Memory B cell (primary cell): ENCODE measurements around the gene TTLL10.

ENCODE experiments used
- ATAC-seq: fragments of 150-1000 bp; cut with Tn5 transposase; 2 replicates; pipeline ENCODE4 v1.10.0; 2021; ENCODE audit warnings: low read depth, mild to moderate bottlenecking, moderate library complexity
- DNase-seq, 2 donors: peaks; one replicate each; pipeline ENCODE4 v3.0.0; 2022; ENCODE audit warnings: low spot score in 2 of 2
- H3K27ac Mint-ChIP-seq: one replicate; pipeline ENCODE4 v1.8.0; 2022; ENCODE audit warnings: mild to moderate bottlenecking, moderate library complexity, mixed read lengths
- H3K27me3 Mint-ChIP-seq: one replicate; pipeline ENCODE4 v1.8.0; 2022; ENCODE audit warnings: mixed read lengths
- H3K36me3 Mint-ChIP-seq: one replicate; pipeline ENCODE4 v1.8.0; 2022; ENCODE audit warnings: mild to moderate bottlenecking, mixed read lengths
- H3K4me1 Mint-ChIP-seq: one replicate; pipeline ENCODE4 v1.8.0; 2022; ENCODE audit warnings: mixed read lengths
- H3K4me3 Mint-ChIP-seq: one replicate; pipeline ENCODE4 v1.8.0; 2022; ENCODE audit warnings: mild to moderate bottlenecking, moderate library complexity, mixed read lengths
- H3K9me3 Mint-ChIP-seq: one replicate; pipeline ENCODE4 v1.8.0; 2022; ENCODE audit warnings: mixed read lengths

Gene TTLL10

DNA sequence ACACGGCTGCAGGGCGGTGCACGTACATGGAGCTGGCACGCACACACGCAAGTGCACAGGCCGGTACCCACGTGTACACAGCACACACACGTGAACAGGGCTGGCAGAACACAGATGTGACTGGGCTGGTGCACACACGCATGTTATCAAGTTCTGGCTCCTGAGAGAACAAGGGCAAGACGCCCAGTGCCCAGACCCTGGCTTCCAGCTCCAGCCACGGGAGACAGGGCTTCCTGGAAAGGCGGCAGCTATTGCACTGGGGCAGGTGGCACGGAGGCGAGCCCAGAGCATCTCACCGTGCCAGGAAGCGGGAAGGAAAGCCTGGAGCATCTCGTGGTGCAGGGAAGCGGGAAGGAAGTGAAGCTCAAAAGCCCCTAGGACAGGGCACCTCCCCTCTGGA is 52.2 kb downstream of the TTLL10 start:
- Mint-ChIP-seq H3K27ac (no peak overlapping the region), H3K4me3 (no peak overlapping the region), H3K4me1 (peaks cover 17% of the 10 kb centered on the region), H3K36me3 (peaks cover 30% of the 10 kb centered on the region), H3K9me3 (no peaks in the 10 kb centered on the region), H3K27me3 (no peaks in the 10 kb centered on the region)
- ATAC-seq, result no peak
- DNase-seq, result no peak

DNA sequence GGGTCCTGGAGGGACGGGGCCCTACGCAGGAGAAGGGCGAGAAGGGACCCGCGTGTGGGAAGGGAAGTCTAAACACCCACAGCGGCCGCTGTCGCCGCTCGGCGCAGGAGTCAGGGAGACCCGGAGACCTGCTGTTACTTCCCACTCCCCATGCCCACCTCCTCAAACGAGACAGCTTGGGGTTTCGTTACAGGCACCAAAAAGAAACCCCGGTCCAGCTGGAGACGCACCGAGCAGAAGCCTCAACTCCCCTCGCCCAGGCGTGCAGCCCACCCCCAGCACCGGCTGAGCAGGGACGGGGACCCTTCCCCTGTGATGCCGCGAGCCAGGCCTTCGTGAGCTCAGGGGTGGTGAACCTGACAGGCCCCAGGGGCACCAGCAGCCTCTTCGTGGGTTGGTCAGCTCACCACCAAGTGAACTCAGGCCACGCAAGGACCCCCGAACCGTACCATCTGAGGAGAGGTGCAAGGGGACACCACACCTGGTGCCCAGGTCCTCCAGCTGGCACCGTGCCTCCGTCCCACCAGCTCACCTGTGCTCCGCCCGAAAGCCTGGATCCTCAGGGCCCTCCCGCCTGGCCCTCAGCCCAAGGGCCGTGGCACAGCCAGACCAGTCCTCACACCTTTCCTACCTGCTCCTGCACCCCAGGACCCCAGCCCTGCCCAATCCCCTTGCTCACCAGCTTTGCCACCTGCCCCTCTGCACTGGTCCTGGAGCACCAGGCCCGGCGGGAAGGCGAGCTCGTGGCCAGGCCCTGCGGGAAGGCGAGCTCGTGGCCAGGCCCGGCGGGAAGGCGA is 53.1 kb downstream of the TTLL10 start:
- DNase-seq, result no peak
- H3K9me3 Mint-ChIP-seq, result no peaks in the 10 kb centered on the region
- no peak overlapping the region for H3K27ac Mint-ChIP-seq
- H3K36me3 Mint-ChIP-seq, result peaks cover 27% of the 10 kb centered on the region
- H3K4me1 Mint-ChIP-seq, result peaks cover 17% of the 10 kb centered on the region
- no peaks in the 10 kb centered on the region for H3K27me3 Mint-ChIP-seq
- no peak for ATAC-seq
- H3K4me3 Mint-ChIP-seq, result no peak overlapping the region

GRCh38 chr1:1227386-1227785 is 53.7 kb downstream of the TTLL10 start:
- no peak overlapping the region for H3K4me3 Mint-ChIP-seq
- DNase-seq (no peak), ATAC-seq (no peak)
- peaks cover 17% of the 10 kb centered on the region for H3K4me1 Mint-ChIP-seq
- H3K27me3 Mint-ChIP-seq, result no peaks in the 10 kb centered on the region
- no peak overlapping the region for H3K27ac Mint-ChIP-seq
- no peaks in the 10 kb centered on the region for H3K9me3 Mint-ChIP-seq
- peaks cover 27% of the 10 kb centered on the region for H3K36me3 Mint-ChIP-seq

DNA sequence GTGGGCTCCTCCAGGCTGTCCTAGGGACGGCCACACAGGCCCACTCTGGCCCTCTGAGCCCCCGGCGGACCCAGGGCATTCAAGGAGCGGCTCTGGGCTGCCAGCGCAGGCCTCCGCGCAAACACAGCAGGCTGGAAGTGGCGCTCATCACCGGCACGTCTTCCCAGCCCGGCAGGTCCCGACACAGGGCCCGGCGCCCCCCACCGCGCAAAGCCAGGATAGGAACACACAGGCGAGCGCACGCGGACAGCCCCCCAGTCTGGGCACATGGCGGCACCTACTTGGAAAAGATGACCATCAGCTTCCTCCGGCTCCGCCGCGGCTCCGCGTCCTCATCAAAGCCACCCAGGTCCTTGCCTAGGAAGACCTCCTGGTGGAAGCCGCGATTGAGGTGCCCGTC is 54.5 kb downstream of the TTLL10 start:
- ATAC-seq (no peak), DNase-seq (no peak)
- Mint-ChIP-seq H3K27ac (no peak overlapping the region), H3K4me3 (no peak overlapping the region), H3K36me3 (peaks cover 21% of the 10 kb centered on the region), H3K27me3 (no peaks in the 10 kb centered on the region), H3K9me3 (no peaks in the 10 kb centered on the region), H3K4me1 (peaks cover 17% of the 10 kb centered on the region)

- Mint-ChIP-seq H3K9me3 (no peaks in the 10 kb centered on the region), H3K4me3 (no peak overlapping the region), H3K4me1 (peaks cover 19% of the 10 kb centered on the region), H3K27me3 (no peaks in the 10 kb centered on the region), H3K36me3 (peaks cover 17% of the 10 kb centered on the region), H3K27ac (peak overlapping the region; percentile 41)
- ATAC-seq (no peak), DNase-seq (no peak)
These were observed 55.1 kb downstream of the TTLL10 start for GRCh38 chr1:1228596-1229321.

GRCh38 chr1:1229770-1230169 is 56.1 kb downstream of the TTLL10 start:
- Mint-ChIP-seq H3K27ac (no peak overlapping the region), H3K9me3 (no peaks in the 10 kb centered on the region), H3K27me3 (no peaks in the 10 kb centered on the region), H3K4me1 (peaks cover 26% of the 10 kb centered on the region), H3K4me3 (peak overlapping the region; percentile 57), H3K36me3 (peaks cover 13% of the 10 kb centered on the region)
- DNase-seq, result no peak
- no peak for ATAC-seq

GRCh38 chr1:1230656-1231399 is 57.1 kb downstream of the TTLL10 start:
- DNase-seq, result no peak
- no peak for ATAC-seq
- Mint-ChIP-seq H3K4me3 (peak overlapping the region; percentile 90), H3K9me3 (no peaks in the 10 kb centered on the region), H3K36me3 (peaks cover 7% of the 10 kb centered on the region), H3K27ac (peak overlapping the region; percentile 81), H3K4me1 (peaks cover 23% of the 10 kb centered on the region), H3K27me3 (no peaks in the 10 kb centered on the region)

DNA sequence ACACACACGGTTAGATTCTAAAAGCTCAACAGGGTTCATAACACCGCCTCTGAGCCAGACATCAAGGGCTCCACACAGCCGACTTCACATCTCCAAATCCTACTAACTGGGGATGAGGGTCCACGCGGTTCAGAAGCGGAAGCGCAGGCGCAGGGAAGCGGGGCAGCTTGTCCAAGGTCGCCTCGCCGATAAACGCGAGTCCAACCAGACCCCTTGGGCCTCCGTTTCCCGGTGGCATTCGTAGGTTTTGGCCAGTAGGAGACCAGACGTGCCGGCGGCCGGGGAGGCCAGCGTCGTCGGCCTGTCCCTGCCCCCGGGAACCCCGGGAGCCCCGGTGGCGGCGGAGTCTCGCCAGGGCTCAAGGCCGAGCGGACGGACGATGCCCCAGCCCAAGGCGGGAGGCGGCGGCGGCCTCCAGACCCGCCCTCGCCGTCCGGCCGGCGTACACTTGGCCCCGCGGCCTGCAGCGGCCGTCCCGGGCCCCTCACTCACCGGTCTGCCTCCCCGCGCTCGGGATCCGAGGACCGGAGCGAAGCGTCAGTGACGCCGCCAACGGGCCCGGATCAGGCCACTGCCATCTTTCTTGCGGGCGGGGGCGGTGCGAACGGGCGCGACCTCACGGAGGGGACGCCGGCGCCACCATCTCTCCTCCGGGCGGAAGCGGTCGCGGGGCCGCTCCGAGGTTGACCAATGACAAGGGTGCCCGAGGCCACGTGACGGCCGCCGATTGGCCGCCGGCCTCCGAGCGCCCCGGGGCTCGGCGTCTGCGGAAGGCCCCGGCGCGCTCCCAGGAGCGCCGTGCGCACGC is 57.9 kb downstream of the TTLL10 start, which contains the start of gene SDF4:
TSS of gene SDF4 (minus strand) at position 602 of the 808 bp plus-strand sequence. CDS start 3,229 bp downstream, outside the sequence.
- Mint-ChIP-seq H3K9me3 (no peaks in the 10 kb centered on the region), H3K4me3 (peak within 1 kb of the TSS; percentile 90), H3K36me3 (peaks cover 5% of the 10 kb centered on the region), H3K4me1 (peaks cover 21% of the 10 kb centered on the region), H3K27me3 (no peaks in the 10 kb centered on the region), H3K27ac (peak within 1 kb of the TSS; percentile 81)
- ATAC-seq, result peak; percentile 95
- DNase-seq, result peak; percentile 93 to 94

DNA sequence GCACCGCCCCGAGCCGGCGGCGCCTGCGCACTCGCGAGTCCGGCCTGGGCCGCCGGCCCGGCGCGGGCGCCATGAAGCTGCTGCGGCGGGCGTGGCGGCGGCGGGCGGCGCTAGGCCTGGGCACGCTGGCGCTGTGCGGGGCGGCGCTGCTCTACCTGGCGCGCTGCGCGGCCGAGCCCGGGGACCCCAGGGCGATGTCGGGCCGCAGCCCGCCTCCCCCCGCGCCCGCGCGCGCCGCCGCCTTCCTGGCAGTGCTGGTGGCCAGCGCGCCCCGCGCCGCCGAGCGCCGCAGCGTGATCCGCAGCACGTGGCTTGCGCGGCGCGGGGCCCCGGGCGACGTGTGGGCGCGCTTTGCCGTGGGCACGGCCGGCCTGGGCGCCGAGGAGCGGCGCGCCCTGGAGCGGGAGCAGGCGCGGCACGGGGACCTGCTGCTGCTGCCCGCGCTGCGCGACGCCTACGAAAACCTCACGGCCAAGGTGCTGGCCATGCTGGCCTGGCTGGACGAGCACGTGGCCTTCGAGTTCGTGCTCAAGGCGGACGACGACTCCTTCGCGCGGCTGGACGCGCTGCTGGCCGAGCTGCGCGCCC is 58.6 kb downstream of the TTLL10 start, which contains the start of gene B3GALT6:
TSS of gene B3GALT6 (plus strand) at position 30 of the 588 bp plus-strand sequence. CDS start at position 72, 42 bp downstream.
- H3K27me3 Mint-ChIP-seq, result no peaks in the 10 kb centered on the region
- ATAC-seq, result no peak
- DNase-seq, result no peak
- peak within 1 kb of the TSS; percentile 90 for H3K4me3 Mint-ChIP-seq
- peaks cover 21% of the 10 kb centered on the region for H3K4me1 Mint-ChIP-seq
- H3K36me3 Mint-ChIP-seq, result peaks cover 5% of the 10 kb centered on the region
- H3K9me3 Mint-ChIP-seq, result no peaks in the 10 kb centered on the region
- H3K27ac Mint-ChIP-seq, result peak within 1 kb of the TSS; percentile 81

GRCh38 chr1:1232796-1233566 is 59.3 kb downstream of the TTLL10 start:
- peak overlapping the region; percentile 78 for H3K4me3 Mint-ChIP-seq
- no peak overlapping the region for H3K27ac Mint-ChIP-seq
- peaks cover 21% of the 10 kb centered on the region for H3K4me1 Mint-ChIP-seq
- DNase-seq, result no peak
- no peak for ATAC-seq
- no peaks in the 10 kb centered on the region for H3K9me3 Mint-ChIP-seq
- H3K27me3 Mint-ChIP-seq, result peaks cover 2% of the 10 kb centered on the region
- H3K36me3 Mint-ChIP-seq, result peaks cover 5% of the 10 kb centered on the region

- no peak for ATAC-seq
- Mint-ChIP-seq H3K4me1 (peaks cover 21% of the 10 kb centered on the region), H3K36me3 (peaks cover 5% of the 10 kb centered on the region), H3K27me3 (peaks cover 2% of the 10 kb centered on the region), H3K9me3 (no peaks in the 10 kb centered on the region), H3K4me3 (peak overlapping the region; percentile 77), H3K27ac (no peak overlapping the region)
- no peak for DNase-seq
These were observed 59.9 kb downstream of the TTLL10 start for GRCh38 chr1:1233567-1233892.

- Mint-ChIP-seq H3K36me3 (peaks cover 5% of the 10 kb centered on the region), H3K4me3 (no peak overlapping the region), H3K4me1 (peaks cover 21% of the 10 kb centered on the region), H3K27ac (no peak overlapping the region), H3K9me3 (no peaks in the 10 kb centered on the region), H3K27me3 (peaks cover 2% of the 10 kb centered on the region)
- DNase-seq (no peak), ATAC-seq (no peak)
These were observed 60.6 kb downstream of the TTLL10 start for GRCh38 chr1:1234180-1234808.
